Adrenal gland (tissue), 5 donors: ENCODE measurements around the gene DCLK2.

Source experiments
- POLR2A ChIP-seq, 2 donors: fragments of 450-650 bp; IDR thresholded peaks; one replicate each; pipeline ENCODE4 v1.6.1; 2017; ENCODE audit warnings: antibody characterized with exemption in 2 of 2, mild to moderate bottlenecking in 2 of 2, moderate library complexity in 1 of 2
- TF ChIP-seq, protein P1 (sequence below), 6 experiments: fragments of 450-650 bp in 4 of 6; fragments of 200-600 bp in 2 of 6; sonication (generic) in 1 of 6; IDR thresholded peaks; 1 replicate in 5 of 6; 2 replicates in 1 of 6; pipeline versions ENCODE4 v1.5.1 to v1.8.0; 2016 to 2021; ENCODE audit warnings: antibody characterized with exemption in 6 of 6, mild to moderate bottlenecking in 2 of 6, moderate library complexity in 1 of 6
- donor health status: DM: no; HTN: no; CAD: no.

DNA sequence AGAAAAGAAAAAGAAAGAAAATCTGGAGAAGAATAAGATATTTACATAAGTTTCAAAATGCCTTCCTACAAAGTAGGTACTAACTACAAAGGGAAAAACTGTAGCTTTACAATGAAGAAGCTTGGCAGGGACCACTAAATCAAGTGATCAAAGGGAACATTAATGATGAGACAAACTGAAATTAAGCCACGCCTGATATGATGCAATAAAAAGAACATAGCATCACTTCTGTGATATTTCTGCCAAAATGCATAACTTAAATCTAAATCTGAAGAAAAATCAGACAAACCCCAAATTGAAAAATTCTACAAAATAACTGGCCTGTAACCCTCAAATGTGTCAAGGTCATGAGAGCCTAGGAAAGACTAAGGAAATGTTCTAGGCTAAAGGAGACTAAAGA is 8.9 kb upstream of the DCLK2 start:
- TF ChIP-seq, protein P1, sequence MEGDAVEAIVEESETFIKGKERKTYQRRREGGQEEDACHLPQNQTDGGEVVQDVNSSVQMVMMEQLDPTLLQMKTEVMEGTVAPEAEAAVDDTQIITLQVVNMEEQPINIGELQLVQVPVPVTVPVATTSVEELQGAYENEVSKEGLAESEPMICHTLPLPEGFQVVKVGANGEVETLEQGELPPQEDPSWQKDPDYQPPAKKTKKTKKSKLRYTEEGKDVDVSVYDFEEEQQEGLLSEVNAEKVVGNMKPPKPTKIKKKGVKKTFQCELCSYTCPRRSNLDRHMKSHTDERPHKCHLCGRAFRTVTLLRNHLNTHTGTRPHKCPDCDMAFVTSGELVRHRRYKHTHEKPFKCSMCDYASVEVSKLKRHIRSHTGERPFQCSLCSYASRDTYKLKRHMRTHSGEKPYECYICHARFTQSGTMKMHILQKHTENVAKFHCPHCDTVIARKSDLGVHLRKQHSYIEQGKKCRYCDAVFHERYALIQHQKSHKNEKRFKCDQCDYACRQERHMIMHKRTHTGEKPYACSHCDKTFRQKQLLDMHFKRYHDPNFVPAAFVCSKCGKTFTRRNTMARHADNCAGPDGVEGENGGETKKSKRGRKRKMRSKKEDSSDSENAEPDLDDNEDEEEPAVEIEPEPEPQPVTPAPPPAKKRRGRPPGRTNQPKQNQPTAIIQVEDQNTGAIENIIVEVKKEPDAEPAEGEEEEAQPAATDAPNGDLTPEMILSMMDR (IDR thresholded peaks at IDR 0.05) = no peak
- no peak for TF ChIP-seq POLR2A (IDR thresholded peaks at IDR 0.05)
